ENCODE results near the gene KCNH1.
"Not testable (repeated sequence)": the region's sequence is repeated elsewhere in the genome, so short reads cannot be mapped to it uniquely, and the experiment has no call there.

KCNH1 gene

DNA sequence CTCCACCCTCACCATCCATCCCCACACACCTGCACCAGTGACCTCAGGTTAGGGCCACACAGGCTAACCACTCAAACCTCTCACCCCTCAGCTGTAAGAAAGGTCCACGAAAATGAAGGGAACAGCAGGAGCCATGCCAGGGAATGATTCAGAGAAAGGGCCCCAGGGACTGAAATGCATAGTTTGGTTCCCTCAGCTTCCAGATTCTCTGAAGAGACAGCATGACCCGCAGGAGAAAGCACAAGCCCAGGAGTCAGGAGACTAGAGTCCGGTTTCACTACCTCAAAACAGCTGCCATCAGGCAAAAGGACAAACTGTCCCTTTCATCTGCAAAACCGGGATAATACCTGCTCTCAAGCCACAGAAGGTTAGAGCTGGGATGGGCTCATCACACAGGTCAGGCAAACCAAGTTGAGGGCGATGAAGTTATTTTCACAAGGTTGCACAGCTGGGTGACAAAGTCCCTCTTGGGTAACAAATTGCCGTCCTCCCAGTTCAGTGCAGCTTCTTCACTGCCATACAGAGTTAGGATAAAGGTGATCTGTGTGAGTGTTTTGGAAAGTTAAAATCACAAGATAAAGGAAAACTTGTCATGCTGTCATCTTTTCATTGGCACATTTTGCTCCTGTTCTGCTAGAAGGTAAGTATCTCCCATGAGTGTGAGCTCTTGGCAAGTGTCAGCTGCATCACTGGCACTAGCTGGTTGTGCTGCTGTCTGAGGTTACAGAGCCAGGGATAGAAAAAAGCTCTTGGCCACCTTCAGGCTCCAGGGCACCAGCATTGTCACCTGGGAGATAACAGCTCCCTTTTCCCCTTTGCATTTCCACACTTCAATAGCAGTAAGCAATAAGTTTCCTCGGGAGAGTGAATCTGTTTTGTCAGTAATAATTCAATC is 120.4 kb downstream of the KCNH1 start:
- in situ Hi-C loops (cut with MboI; ENCODE audit: low sequenced_read_pairs) = no loop called here

DNA sequence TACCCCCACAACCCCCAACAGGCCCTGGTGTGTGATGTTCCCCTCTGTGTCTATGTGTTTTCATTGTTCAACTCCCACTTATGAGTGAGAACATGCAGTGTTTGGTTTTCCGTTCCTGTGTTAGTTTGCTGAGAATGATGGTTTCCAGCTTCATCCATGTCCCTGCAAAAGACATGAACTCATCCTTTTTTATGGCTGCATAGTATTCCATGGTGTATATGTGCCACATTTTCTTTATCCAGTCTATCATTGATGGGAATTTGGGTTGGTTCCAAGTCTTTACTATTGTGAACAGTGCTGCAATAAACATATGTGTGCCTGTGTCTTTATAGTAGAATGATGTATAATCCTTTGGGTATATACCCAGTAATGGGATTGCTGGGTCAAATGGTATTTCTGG is 122.8 kb downstream of the KCNH1 start:
- in situ Hi-C loops (cut with MboI; ENCODE audit: low sequenced_read_pairs) = not testable (repeated sequence)

DNA sequence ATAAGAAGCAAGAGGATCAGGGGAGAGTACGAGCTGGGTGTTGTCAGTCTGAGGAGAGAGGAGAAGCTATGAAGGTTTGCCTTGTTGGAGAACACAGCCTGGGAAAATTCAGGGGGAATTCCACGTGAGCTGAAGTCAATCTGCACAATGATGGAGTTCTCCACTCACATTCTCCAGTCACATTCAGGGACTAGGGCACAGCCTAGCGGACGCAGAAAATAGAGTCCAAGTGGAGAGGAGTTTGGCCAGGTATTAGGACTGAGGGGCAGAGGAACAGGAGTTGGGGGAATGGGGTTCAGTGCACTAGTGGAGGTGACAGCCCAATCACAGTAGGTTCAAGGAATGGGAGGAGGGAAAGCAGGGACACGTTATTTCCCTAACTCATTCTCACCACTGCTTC is 124.0 kb downstream of the KCNH1 start:
- in situ Hi-C loops (cut with MboI; ENCODE audit: low sequenced_read_pairs) = no loop called here

DNA sequence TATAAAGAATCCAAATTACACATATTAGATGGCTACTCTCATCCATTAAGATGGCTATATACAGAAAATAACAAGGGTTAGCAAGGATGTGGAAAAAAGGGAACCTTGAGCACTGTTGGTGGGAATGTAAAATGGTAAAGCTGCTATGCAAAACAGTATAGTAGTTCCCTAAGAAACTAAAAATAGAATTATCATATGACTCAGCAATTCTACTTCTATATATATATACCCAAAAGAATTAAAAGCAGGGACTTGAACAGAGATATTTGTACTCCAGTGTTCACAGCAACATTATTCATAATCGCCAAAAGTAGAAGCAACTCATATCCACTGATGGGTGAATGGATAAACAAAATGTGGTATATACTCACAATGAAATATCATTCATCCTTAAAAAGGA is 126.1 kb downstream of the KCNH1 start:
- in situ Hi-C loops (cut with MboI; ENCODE audit: low sequenced_read_pairs) = no loop called here

- in situ Hi-C loops (cut with MboI; ENCODE audit: low sequenced_read_pairs) = not testable (repeated sequence)
Observed at GRCh38 chr1:210995931-210996330, 138.0 kb downstream of the KCNH1 start.

DNA sequence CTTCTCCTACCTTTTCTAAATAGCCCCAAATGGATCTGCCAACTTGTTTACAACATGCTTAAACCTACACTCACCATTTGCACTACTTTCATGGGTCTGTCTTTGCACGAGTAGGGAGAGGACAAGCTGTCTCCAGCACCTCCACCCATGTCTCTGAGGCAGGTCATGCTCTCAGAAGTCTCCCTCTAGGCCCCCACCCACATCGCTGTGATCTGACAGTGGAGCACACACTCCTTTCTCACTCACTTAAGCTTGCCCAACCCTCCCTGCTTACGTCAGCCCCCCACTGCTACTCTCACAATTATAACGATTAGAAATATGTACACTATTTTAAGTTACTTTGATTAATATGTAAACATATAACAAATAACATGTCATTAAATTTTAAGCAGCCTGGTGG is 141.1 kb downstream of the KCNH1 start:
- in situ Hi-C loops (cut with MboI; ENCODE audit: low sequenced_read_pairs) = no loop called here

GRCh38 chr1:210989905-210990304 is 144.0 kb downstream of the KCNH1 start:
- in situ Hi-C loops (cut with MboI; ENCODE audit: low sequenced_read_pairs) = no loop called here

DNA sequence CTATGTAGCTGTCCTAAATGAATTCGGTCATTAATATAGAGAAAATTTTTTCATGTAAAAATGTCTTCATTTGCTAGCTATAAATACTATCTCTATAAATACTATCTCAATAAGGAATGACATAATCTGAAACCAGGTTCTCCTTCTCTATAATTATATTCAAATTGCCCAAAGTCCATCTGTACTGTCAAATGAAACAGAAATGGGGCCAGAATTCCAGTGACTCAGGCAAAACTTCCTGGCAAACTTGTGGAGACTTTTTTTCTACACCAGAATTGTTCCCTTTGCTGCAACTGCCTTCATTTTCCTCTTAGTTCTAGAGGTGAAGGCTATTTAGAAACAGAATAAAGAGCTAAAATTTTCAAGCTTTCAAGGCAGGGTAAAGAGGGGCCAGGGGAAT is 152.5 kb downstream of the KCNH1 start:
- in situ Hi-C loops (cut with MboI; ENCODE audit: low sequenced_read_pairs) = no loop called here

GRCh38 chr1:210980082-210980481 is 153.9 kb downstream of the KCNH1 start:
- in situ Hi-C loops (cut with MboI; ENCODE audit: low sequenced_read_pairs) = no loop called here

- in situ Hi-C loops (cut with MboI; ENCODE audit: low sequenced_read_pairs) = no loop called here
Observed at GRCh38 chr1:210978974-210979354, 155.0 kb downstream of the KCNH1 start.

DNA sequence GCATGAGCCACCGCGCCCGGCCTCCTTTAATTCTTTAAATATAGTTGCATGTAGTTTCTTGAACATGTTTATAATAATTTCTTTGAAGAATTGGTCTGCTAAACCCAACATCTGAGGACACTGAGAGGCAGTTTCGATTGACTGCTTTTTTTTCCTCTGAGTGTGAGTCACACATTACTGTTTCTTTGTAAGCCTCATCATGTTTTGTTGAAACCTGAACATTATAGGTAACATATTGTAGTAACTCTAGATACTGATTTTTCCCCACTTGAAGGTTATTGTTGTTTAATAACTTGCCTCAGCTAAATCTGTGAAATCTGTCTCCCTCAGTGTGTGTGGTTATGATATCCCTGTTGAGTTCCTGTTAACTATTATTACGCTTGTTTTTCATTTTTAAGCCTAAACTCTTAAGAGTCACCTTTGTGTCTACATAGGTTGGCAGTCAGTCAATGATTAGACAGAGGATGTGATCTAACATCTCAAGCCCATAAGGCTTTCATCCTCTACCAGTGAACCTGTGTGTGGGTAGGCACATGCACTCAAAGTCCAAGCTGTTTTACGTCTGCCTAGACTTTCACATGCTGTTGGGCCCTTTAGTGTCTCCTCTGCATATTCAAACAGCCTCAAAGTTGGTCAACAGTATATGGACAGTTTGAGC is 155.5 kb downstream of the KCNH1 start:
- in situ Hi-C loops (cut with MboI; ENCODE audit: low sequenced_read_pairs) = no loop called here

DNA sequence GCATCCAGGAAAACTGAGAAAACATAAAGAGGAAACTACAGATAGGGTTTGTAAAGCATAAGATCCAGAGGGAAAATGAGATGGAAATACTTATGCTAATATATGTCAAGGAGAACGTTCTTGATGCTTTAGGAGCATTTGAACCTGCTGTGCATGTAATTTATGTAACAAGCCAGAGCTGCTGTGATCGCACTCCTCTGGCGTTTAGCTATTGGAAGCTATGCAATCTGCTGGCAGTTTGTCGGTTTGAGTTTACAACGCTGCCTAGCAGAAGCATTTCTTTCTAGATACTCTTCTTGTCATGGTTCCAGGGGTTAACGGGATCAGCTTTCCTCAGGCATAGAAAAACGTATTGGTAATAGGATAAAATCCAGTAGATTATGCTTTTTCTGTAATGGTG is 182.7 kb downstream of the KCNH1 start:
- in situ Hi-C loops (cut with MboI; ENCODE audit: low sequenced_read_pairs) = no loop called here

DNA sequence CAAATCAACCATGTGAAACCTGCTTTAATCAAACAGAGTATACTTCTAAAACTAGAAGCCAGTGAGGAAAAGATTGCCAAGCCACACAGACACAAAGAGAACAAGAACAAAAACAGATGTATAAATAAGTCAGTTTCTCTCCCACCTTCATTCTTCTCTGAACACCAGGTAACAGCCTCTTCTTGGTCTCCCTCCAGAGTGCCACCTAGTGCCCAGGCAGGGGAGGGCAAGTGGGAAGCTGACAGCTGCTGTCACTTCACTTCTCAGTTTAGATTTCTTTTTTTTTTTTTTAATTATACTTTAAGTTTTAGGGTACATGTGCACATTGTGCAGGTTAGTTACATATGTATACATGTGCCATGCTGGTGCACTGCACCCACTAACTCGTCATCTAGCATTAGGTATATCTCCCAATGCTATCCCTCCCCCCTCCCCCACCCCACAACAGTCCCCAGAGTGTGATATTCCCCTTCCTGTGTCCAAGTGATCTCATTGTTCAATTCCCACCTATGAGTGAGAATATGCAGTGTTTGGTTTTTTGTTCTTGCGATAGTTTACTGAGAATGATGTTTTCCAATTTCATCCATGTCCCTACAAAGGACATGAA is 183.9 kb downstream of the KCNH1 start:
- in situ Hi-C loops (cut with MboI; ENCODE audit: low sequenced_read_pairs) = not testable (repeated sequence)

DNA sequence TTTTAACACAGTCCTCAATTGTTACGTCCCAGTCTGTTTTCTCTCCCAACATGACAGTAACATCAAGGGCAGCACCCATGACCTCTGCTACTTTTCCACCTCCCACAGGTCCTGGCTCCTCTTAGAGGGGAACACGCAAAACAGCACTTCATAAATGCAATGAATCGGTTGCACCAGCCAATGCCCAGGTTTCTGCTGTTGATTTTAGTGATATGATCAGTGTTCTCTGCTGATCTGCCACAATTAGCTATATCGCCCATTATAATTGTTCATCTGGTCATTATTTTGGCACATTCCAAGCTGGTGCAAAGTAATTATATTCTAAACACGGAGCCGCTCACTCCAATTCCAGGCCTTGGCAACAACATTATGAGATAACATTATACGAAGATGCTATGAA is 184.5 kb downstream of the KCNH1 start:
- in situ Hi-C loops (cut with MboI; ENCODE audit: low sequenced_read_pairs) = no loop called here

- in situ Hi-C loops (cut with MboI; ENCODE audit: low sequenced_read_pairs) = no loop called here
Observed at GRCh38 chr1:210949039-210949438, 184.9 kb downstream of the KCNH1 start.

DNA sequence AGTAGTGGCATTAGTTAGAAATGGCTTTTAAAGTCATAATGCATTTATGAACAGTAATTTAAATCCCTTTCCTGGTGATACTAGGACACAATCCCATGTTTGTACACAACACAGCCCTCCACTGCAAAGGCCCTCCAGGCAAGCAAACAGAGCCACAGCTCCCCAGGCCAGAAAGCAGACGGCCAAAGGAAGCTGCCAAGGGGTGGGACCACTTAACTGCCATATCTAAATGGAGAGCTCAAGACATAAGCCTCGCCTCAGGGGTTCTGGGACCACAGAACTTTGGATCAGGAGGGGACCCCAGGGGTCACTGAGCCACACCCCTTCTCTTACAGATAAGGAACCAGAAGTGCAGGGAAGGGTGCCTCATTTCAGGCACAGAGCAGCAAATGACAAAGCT is 189.7 kb downstream of the KCNH1 start:
- in situ Hi-C loops (cut with MboI; ENCODE audit: low sequenced_read_pairs) = no loop called here

DNA sequence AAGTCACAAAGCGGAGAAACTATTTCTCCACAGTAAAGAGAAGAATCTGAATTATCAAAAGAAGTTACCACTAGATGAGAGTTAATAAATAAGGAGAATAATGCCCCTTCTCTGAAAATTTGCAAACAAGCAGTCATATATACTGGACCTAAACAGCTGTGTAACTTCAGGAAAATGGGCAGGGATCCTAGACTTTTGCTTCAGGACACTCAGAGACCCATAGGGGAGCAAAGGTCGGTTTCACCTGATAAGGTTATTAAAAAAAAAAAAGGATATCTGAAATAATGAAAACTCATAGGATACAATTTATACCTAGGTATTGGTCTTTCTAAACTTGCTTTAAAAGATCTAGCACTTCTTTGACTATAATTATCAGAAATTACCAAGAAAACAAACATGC is 191.4 kb downstream of the KCNH1 start:
- in situ Hi-C loops (cut with MboI; ENCODE audit: low sequenced_read_pairs) = no loop called here

DNA sequence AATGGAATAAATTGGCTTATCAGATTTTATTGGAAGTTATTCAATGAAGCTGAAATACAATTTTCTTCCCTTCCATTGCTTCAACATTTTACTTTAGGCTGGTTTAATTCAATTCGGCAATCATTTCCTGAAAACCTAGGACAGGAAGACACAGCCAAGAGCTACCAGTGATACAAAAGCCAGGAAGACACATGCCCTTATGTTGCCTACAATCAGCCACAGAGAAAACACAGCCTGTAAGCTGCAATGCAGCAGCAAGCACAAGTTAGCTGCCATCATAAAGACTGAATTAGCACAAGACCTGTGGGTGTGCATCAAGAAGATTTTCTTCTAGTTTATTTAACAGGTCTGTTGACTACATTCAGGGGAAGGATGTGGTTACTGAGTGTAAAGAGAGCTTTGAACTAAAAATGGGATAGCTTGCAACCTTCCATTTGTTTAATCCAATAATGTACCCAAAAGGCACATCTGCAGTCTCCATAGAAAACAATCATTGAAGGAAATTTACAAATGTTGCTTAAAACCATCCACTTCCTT is 193.8 kb downstream of the KCNH1 start:
- in situ Hi-C loops (cut with MboI; ENCODE audit: low sequenced_read_pairs) = no loop called here

DNA sequence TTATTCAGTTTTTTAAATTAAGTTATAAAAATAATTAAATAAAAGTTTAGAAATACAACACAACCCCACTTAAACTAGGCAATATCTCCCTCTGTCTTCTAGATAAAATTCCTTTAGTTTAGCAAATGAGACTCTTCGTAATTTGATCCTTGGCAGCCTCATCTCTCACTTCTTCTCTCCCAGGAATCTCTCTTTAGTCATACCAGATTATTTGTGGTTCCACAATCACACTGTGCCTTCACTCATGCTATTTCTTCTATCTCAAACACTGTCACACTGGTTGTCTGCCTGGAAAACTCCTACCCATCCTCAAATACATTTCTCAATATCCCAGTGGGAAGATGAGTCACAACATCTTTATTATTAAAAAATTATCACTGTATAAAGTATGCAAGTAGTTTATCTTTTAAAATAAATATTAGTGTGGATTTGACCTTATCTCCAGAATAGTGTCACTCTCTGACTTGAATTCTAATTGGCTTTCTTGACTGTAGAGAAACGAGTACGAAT is 195.5 kb downstream of the KCNH1 start:
- in situ Hi-C loops (cut with MboI; ENCODE audit: low sequenced_read_pairs) = no loop called here

GRCh38 chr1:210937846-210938245 is 196.1 kb downstream of the KCNH1 start:
- in situ Hi-C loops (cut with MboI; ENCODE audit: low sequenced_read_pairs) = no loop called here

DNA sequence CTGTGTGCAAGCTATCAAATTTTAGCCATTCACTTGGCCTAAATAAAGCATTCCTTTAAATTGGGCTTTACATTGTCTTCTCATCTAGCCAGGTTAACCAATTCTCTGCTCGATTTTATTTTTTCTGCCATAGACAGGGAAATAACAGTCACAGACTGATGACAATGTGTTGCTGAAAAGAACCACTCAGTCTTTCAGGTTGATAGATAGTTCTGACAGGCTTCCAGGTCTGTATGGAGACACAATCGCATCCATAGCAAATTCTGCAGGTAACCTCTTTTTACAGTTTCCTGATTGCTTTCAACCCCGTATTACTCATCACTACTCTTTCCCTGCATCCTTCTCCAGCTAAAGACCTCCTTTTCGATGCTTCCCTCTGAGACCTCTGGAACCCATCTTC is 198.0 kb downstream of the KCNH1 start:
- in situ Hi-C loops (cut with MboI; ENCODE audit: low sequenced_read_pairs) = no loop called here

DNA sequence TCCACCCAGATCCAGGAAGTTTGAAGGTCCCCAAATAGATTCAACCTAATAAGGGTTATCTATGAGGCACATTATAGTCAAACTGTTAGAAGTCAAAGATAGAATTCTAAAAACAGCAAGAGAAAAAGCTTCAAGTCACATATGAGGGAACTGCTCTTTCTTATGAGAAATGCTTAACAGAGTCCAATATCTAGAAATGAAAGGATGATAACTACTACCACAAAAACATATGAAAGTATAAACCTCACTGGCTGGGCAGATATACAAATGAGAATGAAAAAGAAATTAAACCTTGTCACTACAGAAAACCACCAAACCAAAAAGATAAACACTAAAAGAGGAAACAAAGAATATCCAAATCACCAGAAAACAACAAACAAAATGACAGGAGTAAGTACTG is 201.8 kb downstream of the KCNH1 start:
- in situ Hi-C loops (cut with MboI; ENCODE audit: low sequenced_read_pairs) = no loop called here

Measured in HL-60/S4 (cell line).